22Rv1 (cell line): ENCODE measurements around the gene USP35.

ENCODE experiments used
- CTCF ChIP-seq: fragments of 450-650 bp; IDR thresholded peaks from 2 replicates; pipeline ENCODE4 v1.5.1; 2017; ENCODE audit warnings: mild to moderate bottlenecking
- ZFX ChIP-seq: fragments of 450-650 bp; IDR thresholded peaks from 2 replicates; pipeline ENCODE4 v1.6.1; 2017; ENCODE audit warnings: antibody characterized with exemption, borderline replicate concordance

DNA sequence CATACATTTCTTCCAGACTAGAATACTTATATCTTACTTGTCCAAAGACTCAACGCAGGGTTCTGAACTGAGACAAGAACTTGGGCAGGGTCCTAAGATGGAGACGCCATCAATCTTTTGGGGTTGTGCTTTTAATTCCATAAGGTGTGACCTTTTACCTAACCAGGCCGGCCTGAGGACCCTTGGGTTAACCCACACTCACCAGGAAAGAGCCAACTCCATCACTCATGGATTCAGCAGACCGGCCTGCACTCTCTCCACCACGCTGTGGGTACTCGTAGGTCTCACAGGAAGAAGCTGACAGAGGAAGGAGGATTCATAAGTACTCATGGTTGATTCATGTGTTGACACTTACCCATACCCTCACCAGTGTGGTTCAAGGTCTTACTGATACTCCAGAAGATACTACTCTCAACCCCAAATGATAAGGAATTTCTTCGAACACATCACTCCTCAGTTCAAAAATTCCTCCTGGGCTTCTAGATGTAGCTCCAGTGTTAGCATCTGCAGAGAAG lies 36.2 kb downstream of the USP35 start:
- TF ChIP-seq CTCF, result no peak
- TF ChIP-seq ZFX, result no peak
